ENCODE measurements around the gene SPATA33. TPM values are rescaled to one million over a fixed set of nuclear protein-coding genes. Genes with fewer than 3 reads are reported as not detected.

Gene SPATA33
- total RNA-seq, 1 donor, result 3.3 TPM

- H3K4me2 ChIP-seq (ENCODE audit: insufficient read depth, low read length), result no peak overlapping the region
- H3K27ac ChIP-seq (ENCODE audit: low read depth, low read length), result no peak overlapping the region
- H3K4me3 ChIP-seq (ENCODE audit: insufficient read depth, low read length), result no peak overlapping the region
- no peaks in the 10 kb centered on the region for H3K27me3 ChIP-seq (ENCODE audit: insufficient read depth, low read length)
- H3K9me3 ChIP-seq (ENCODE audit: low read depth, low read length), result no peaks in the 10 kb centered on the region
- H3K36me3 ChIP-seq (ENCODE audit: insufficient read depth, low read length), result no peaks in the 10 kb centered on the region
- H2AFZ ChIP-seq (ENCODE audit: low read length), result no peak overlapping the region
- no peaks in the 10 kb centered on the region for H4K20me1 ChIP-seq (ENCODE audit: insufficient read depth, low read length)
- H3K4me1 ChIP-seq (ENCODE audit: insufficient read depth, low read length), result peaks cover 3% of the 10 kb centered on the region
- no peak for DNase-seq (ENCODE audit: insufficient read length, low spot score, missing footprints)
- H3K79me2 ChIP-seq (ENCODE audit: insufficient read depth, low read length), result no peaks in the 10 kb centered on the region
- no peak for TF ChIP-seq CTCF (IDR thresholded peaks at IDR 0.05; ENCODE audit: extremely low read depth, low read depth, low read length)
These were observed 45.0 kb upstream of the SPATA33 start for GRCh38 chr16:89612415-89613166.

- DNase-seq (ENCODE audit: insufficient read length, low spot score, missing footprints), result no peak
- no peak within 1 kb of the TSS for H3K27ac ChIP-seq (ENCODE audit: low read depth, low read length)
- no peaks in the 10 kb centered on the region for H3K9me3 ChIP-seq (ENCODE audit: low read depth, low read length)
- H2AFZ ChIP-seq (ENCODE audit: low read length), result no peak within 1 kb of the TSS
- no peak within 1 kb of the TSS for H3K4me3 ChIP-seq (ENCODE audit: insufficient read depth, low read length)
- H3K27me3 ChIP-seq (ENCODE audit: insufficient read depth, low read length), result no peaks in the 10 kb centered on the region
- no peaks in the 10 kb centered on the region for H3K36me3 ChIP-seq (ENCODE audit: insufficient read depth, low read length)
- H4K20me1 ChIP-seq (ENCODE audit: insufficient read depth, low read length), result no peaks in the 10 kb centered on the region
- H3K79me2 ChIP-seq (ENCODE audit: insufficient read depth, low read length), result no peaks in the 10 kb centered on the region
- no peak within 1 kb of the TSS for H3K4me2 ChIP-seq (ENCODE audit: insufficient read depth, low read length)
- TF ChIP-seq CTCF (IDR thresholded peaks at IDR 0.05; ENCODE audit: extremely low read depth, low read depth, low read length), result no peak
- H3K4me1 ChIP-seq (ENCODE audit: insufficient read depth, low read length), result peaks cover 3% of the 10 kb centered on the region
These were observed 44.2 kb upstream of the SPATA33 start, which contains the start of gene DPEP1 for GRCh38 chr16:89613231-89613953. DPEP1 (plus strand) TSS chr16:89613642; CDS start chr16:89630411, 16,769 bp downstream.

GRCh38 chr16:89613954-89614459, 43.6 kb upstream of the SPATA33 start:
- Histone ChIP-seq H4K20me1 (ENCODE audit: insufficient read depth, low read length) (no peaks in the 10 kb centered on the region), H3K9me3 (ENCODE audit: low read depth, low read length) (no peaks in the 10 kb centered on the region)
- no peak for DNase-seq (ENCODE audit: insufficient read length, low spot score, missing footprints)

More at GRCh38 chr16:89613954-89614459, 43.6 kb upstream of the SPATA33 start:
- H3K79me2 ChIP-seq (ENCODE audit: insufficient read depth, low read length), result no peaks in the 10 kb centered on the region
- H3K36me3 ChIP-seq (ENCODE audit: insufficient read depth, low read length), result no peaks in the 10 kb centered on the region
- H3K4me2 ChIP-seq (ENCODE audit: insufficient read depth, low read length), result no peak overlapping the region
- H3K27me3 ChIP-seq (ENCODE audit: insufficient read depth, low read length), result no peaks in the 10 kb centered on the region
- no peak overlapping the region for H3K27ac ChIP-seq (ENCODE audit: low read depth, low read length)
- no peaks in the 10 kb centered on the region for H3K4me1 ChIP-seq (ENCODE audit: insufficient read depth, low read length)
- no peak overlapping the region for H3K4me3 ChIP-seq (ENCODE audit: insufficient read depth, low read length)
- no peak overlapping the region for H2AFZ ChIP-seq (ENCODE audit: low read length)
- no peak for TF ChIP-seq CTCF (IDR thresholded peaks at IDR 0.05; ENCODE audit: extremely low read depth, low read depth, low read length)

Measured in osteoblast (primary cell).